GM18526 (cell line): ENCODE results near the gene GIMAP8.

ENCODE experiments used
- POLR2A ChIP-seq: IDR thresholded peaks from 3 replicates; pipeline ENCODE4 v1.6.1; 2011; ENCODE audit not compliant: insufficient read length; ENCODE audit errors: extremely low read depth

The GIMAP8 gene

GRCh38 chr7:150511048-150511447 lies 60.6 kb downstream of the GIMAP8 start:
- TF ChIP-seq POLR2A, result no peak

DNA sequence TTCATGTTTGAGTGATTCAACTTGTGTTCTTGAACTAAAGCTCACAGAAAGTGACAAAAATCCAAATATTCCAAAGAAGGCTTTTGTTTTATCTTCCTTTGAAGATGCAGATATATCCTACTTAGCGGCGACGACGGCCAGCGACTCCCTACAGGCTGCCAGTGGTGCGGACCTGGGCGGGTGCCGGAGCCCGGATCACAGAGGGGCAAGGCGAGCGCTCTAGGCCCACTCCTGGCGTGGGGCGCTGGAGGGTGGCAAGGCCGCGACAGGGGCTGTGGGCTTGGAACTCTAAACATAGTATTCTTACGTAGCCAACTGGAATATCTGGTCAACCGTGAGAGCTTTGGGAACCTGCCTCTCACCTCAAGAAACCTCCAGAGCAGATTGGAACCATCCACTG lies 63.3 kb downstream of the GIMAP8 start:
- no peak for TF ChIP-seq POLR2A

- no peak for TF ChIP-seq POLR2A
These were observed 64.4 kb downstream of the GIMAP8 start, which contains the start of gene GIMAP7 for GRCh38 chr7:150514748-150515222. Gene GIMAP7, plus strand, starts transcription at chr7:150514872. Its CDS starts 5,103 bp downstream, at chr7:150519975.

DNA sequence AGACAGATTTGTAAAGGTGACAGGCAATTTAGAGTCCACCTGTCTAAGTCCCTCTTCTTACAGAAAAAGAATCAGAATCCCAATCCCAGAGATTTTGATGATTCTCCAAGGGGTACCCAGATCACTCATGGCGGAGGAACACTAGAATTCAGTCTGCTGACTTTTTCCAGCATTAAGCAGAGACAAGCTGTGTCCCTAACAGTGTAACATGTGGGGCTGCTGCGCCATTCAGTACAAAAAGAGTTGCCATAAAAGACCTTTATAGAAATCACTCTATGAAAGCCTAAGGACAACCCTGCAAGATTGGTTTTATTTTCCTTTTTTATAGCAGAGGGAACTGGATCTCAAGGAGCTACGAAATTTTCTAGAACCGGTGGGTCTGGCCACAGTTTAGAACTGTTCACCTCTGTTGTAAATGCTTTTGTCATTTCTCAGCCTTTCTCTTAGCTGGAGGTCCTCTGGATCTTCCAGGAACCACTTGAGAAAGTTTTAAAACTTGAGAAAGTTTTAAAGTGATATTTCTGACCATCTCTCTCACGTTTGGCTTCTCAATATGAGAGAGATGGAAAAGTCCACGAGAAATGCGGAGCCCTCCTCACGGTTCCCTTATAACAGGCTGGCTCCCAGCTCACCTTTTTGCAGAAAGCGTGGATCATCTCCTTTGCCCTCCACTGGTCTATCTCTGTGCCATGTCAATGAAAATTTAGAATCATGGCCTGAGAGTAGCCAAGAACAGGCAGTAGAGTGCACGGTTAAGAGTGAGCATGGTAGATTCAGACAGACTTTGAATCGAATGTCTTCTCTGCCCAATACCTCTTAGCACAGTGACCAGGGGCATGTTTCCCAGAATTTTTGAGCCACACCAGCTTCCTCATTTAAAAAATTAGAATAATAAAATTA lies 65.1 kb downstream of the GIMAP8 start:
- TF ChIP-seq POLR2A, result no peak

DNA sequence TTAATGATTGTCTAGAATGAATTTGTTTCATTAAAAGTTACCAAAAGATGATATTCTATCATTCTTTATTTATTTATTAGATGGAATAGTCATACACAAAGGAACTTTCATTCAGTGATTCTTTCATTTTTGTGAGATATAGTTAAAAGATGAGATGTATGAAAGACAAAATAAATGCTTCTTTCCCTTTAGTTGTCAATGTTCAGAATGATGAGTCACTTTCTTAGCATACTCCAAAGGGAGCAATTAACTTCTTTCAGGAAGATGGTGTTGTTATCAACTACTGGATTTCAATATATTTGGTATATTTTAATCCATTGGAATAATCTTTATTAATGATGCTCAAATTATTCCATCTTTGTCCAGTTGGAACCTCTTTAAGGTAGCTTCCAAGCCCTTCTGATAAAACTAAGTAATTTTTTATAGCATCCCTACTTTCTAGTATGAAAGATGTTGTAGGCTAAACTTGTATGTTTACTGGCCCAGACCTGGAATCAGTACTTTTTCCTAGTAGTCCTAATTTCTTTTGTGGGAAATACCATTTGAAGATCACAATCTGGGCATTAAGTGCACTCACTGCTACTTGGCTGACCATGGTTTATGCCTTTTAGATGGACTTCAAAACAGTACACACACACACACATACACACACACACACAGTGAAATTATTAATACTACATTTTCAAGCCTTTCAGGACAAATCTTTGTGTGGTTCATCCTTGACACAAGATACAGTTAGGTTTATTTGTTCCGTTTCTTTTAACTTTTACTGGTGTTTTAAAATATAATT lies 66.7 kb downstream of the GIMAP8 start:
- no peak for TF ChIP-seq POLR2A

GRCh38 chr7:150519310-150519709 lies 68.9 kb downstream of the GIMAP8 start:
- TF ChIP-seq POLR2A, result no peak

DNA sequence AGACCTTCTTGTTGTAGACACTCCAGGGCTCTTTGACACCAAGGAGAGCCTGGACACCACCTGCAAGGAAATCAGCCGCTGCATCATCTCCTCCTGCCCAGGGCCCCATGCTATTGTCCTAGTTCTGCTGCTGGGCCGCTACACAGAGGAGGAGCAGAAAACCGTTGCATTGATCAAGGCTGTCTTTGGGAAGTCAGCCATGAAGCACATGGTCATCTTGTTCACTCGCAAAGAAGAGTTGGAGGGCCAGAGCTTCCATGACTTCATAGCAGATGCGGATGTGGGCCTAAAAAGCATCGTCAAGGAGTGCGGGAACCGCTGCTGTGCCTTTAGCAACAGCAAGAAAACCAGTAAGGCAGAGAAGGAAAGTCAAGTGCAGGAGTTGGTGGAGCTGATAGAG lies 69.7 kb downstream of the GIMAP8 start:
- no peak for TF ChIP-seq POLR2A

DNA sequence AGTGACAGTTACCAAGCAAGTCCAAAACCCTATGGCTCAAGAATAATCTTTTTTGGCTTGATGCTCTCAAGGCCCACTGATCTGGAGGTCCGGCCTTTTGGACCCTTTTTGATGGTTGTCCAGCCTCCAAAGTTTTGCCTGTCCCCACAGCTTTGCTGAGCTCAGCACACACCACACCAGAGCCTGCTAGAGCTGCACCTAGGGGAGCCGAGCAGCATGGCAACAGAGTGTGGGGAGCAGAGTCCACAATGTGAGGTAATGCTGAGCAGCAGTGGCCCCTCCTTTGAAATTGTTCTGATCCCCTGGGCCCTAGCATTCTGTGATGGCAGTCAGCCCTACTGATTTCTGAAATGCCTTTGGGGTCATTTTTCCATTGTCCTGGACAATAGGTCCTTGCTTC lies 73.6 kb downstream of the GIMAP8 start:
- TF ChIP-seq POLR2A, result no peak
